AG09309 (cell line): ENCODE data around the gene TMSB10.
"Not testable (repeated sequence)": the region's sequence is repeated elsewhere in the genome, so short reads cannot be mapped to it uniquely, and the experiment has no call there.

ENCODE experiments used
- DNase-seq: peaks from one replicate; pipeline ENCODE4 v3.0.0-alpha.2; 2010; ENCODE audit warnings: low read depth
- H3K4me3 ChIP-seq: 2 replicates; pipeline ENCODE4 v1.5.1; 2011; ENCODE audit warnings: mild to moderate bottlenecking, low read depth, low read length, moderate library complexity; ENCODE audit not compliant: control insufficient read depth
- CTCF ChIP-seq: IDR thresholded peaks from 2 replicates; pipeline ENCODE4 v1.5.1; 2011; ENCODE audit warnings: mild to moderate bottlenecking, low read depth, low read length, inconsistent platforms; ENCODE audit not compliant: insufficient read depth, control insufficient read depth; ENCODE audit errors: missing control alignments

Gene TMSB10

GRCh38 chr2:84908948-84909713 lies 3.7 kb downstream of the TMSB10 start:
- no peak for TF ChIP-seq CTCF
- no peak overlapping the region for H3K4me3 ChIP-seq
- DNase-seq, result no peak

GRCh38 chr2:84911135-84911678 lies 5.8 kb downstream of the TMSB10 start:
- no peak overlapping the region for H3K4me3 ChIP-seq
- TF ChIP-seq CTCF, result no peak

GRCh38 chr2:84912984-84913383 lies 7.5 kb downstream of the TMSB10 start:
- no peak for DNase-seq
- H3K4me3 ChIP-seq, result no peak overlapping the region
- TF ChIP-seq CTCF, result no peak

More at GRCh38 chr2:84911135-84911678, 5.8 kb downstream of the TMSB10 start:
- DNase-seq, result no peak

- no peak for TF ChIP-seq CTCF
- H3K4me3 ChIP-seq, result no peak overlapping the region
- no peak for DNase-seq
Measured at GRCh38 chr2:84914334-84914733, 8.9 kb downstream of the TMSB10 start.

GRCh38 chr2:84915675-84916074 lies 10.2 kb downstream of the TMSB10 start:
- H3K4me3 ChIP-seq, DNase-seq: not testable (repeated sequence)

GRCh38 chr2:84917821-84918220 lies 12.4 kb downstream of the TMSB10 start:
- H3K4me3 ChIP-seq, DNase-seq: not testable (repeated sequence)

GRCh38 chr2:84918430-84918829 lies 13.0 kb downstream of the TMSB10 start:
- no peak for TF ChIP-seq CTCF
- H3K4me3 ChIP-seq, result no peak overlapping the region
- no peak for DNase-seq
